Gastrocnemius medialis (tissue), 4 donors: Measurements from ENCODE around the gene SPAST.

ENCODE experiments used
- POLR2A ChIP-seq, 2 donors: fragments of 450-650 bp; IDR thresholded peaks; one replicate each; pipeline ENCODE4 v1.6.1; 2017; ENCODE audit warnings: antibody characterized with exemption in 2 of 2, mild to moderate bottlenecking in 2 of 2, moderate library complexity in 2 of 2
- TF ChIP-seq, protein P1 (sequence below), 5 experiments: fragments of 450-650 bp in 3 of 5; fragments of 200-600 bp in 2 of 5; sonication (generic) in 2 of 5; IDR thresholded peaks in 4 of 5; conservative IDR thresholded peaks in 1 of 5; 1 replicate in 4 of 5; 2 replicates in 1 of 5; pipeline ENCODE4 v1.5.1; 2016 to 2019; ENCODE audit warnings: antibody characterized with exemption in 5 of 5, mild to moderate bottlenecking in 3 of 5, moderate library complexity in 3 of 5

DNA sequence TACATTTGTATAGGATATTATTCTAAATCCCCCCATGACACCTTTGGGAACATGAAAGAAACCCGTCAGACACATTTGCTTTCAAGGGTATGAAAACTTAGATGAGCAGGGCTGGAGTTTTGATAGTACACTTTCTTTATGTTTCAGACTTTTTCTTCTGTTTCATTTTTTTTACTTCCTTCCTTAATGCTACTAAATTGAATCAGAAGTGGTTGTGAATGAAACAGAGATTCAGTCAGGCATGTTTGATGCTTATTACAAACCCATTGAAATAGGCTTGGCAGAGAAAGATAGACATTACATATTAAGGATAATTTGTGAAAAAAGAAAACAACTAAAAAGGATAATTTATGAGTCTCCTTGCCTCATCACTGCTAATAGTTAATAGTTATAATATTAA lies 129.1 kb downstream of the SPAST start:
- TF ChIP-seq, protein P1, sequence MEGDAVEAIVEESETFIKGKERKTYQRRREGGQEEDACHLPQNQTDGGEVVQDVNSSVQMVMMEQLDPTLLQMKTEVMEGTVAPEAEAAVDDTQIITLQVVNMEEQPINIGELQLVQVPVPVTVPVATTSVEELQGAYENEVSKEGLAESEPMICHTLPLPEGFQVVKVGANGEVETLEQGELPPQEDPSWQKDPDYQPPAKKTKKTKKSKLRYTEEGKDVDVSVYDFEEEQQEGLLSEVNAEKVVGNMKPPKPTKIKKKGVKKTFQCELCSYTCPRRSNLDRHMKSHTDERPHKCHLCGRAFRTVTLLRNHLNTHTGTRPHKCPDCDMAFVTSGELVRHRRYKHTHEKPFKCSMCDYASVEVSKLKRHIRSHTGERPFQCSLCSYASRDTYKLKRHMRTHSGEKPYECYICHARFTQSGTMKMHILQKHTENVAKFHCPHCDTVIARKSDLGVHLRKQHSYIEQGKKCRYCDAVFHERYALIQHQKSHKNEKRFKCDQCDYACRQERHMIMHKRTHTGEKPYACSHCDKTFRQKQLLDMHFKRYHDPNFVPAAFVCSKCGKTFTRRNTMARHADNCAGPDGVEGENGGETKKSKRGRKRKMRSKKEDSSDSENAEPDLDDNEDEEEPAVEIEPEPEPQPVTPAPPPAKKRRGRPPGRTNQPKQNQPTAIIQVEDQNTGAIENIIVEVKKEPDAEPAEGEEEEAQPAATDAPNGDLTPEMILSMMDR (IDR thresholded peaks at IDR 0.05 in 4 of 5, conservative IDR thresholded peaks at IDR 0.05 in 1 of 5), result no peak
- no peak for TF ChIP-seq POLR2A (IDR thresholded peaks at IDR 0.05)
